CD4-positive, alpha-beta T cell treated with Interleukin-6 at 100 ng/mL for 8 hours (primary cell): ENCODE data around the gene MRTFB.
"Not testable (repeated sequence)": the region's sequence is repeated elsewhere in the genome, so short reads cannot be mapped to it uniquely, and the experiment has no call there.

Source experiments
- DNase-seq: peaks from one replicate; pipeline ENCODE4 v3.0.0-alpha.2; 2020; ENCODE audit warnings: mixed read lengths, low spot score

The MRTFB gene

GRCh38 chr16:14105760-14106375 lies 34.7 kb downstream of the MRTFB start:
- DNase-seq: no peak

DNA sequence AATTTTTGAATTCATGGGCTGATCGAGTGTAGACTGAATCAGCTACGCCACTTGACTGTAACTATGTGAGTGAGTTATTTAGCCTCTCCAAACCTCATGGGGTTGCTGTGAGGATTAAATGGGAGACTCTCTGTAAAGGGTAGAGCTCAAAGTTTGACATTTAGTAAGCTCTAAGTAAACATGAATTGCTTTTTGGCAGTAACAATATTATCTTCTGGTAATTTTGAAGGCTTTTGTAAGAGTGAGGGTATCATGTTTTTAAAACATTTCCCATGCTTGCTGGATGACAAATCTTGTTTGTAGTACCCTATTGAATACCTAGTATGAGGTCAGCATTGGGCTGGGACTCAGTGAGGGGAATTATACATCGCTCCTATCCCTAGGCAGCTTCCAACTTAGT lies 35.3 kb downstream of the MRTFB start:
- DNase-seq: no peak

DNA sequence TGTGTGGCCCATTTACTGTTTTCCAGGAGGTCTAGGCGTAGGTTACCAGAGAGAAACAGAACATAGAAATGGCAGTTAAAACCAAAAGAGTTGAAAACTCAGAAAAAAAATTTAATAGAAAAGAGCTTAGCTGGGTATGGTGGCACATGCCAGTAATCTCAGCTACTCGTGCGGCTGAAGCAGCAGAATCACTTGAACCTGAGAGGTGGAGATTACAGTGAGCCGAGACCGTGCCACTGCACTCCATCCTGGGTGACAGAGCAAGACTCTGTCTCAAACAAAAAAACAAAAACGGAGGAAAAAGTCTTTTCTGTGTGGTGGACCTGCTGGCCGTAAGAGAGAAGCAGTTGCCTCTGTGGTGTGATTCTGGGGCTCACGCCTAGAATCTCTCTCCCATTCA lies 35.8 kb downstream of the MRTFB start:
- DNase-seq: no peak

- no peak for DNase-seq
Measured at GRCh38 chr16:14109077-14109775, 38.1 kb downstream of the MRTFB start.

GRCh38 chr16:14109782-14110727 lies 38.9 kb downstream of the MRTFB start:
- no peak for DNase-seq

DNA sequence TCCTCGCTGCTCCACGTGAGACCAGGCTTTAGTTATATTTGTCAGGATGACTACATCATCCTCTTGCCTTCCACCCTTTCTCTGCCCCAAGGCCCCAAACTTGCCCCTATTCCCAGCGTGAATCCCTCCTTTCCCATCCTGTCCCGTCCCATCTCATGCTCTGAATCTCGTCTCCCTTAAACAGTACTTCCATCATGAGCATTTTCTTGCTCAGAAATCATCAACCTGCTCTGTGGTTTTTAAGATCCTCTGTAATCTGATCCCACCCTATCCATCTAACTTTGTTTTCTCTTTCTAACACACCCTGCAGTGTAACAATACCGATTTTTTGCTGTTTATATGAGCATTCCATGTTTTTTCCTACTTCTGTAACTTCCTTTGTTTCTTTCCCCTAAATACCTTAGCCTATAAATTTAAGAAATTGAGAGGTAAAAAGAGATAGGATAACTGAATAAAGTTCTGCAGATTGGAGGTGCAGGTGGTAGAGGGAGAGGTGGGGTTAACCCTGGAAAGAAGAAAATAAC lies 39.7 kb downstream of the MRTFB start:
- no peak for DNase-seq

DNA sequence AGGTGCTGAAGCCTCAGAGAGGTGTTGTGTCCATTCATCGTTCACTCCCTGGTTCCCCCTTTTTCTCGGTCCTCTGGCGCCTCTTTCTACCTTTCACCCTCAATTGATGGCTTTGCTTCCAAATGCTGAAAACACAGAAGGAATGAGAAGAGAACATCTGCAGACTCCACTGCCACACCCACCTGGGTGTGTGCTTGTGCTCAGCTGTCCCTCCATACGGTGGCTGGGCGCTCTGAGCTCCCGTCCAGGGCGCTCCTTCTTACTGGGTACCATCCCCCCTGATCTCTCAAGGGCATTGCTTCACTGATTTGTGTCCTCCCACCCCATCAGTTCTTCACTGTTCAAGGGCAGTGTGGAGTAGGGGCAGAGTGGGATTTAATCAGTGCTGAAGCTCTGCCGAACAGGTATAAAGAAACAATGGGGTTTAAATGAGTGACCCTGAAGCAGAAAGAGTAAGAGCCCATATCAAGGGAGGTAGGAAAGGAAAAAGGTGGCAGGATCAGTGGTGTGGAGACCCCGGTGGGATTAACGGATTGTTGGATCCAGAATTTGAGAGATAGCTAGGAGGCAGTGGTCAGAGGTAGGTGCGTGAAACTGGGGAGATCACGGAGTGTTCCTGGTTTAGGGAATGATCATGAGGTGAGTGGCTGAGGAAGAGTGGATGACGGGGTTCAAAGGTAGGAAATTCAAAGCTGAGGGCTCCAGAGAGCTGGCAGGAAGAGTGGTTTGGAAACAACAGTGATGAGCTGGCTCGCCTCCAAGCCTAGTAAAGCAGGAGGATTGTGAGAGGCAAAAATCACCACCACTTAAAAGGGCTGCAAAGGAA lies 40.8 kb downstream of the MRTFB start:
- DNase-seq: no peak

GRCh38 chr16:14112539-14112856 lies 41.4 kb downstream of the MRTFB start:
- no peak for DNase-seq

- DNase-seq: no peak
Measured at GRCh38 chr16:14113344-14113743, 42.2 kb downstream of the MRTFB start.

- DNase-seq: no peak
Measured at GRCh38 chr16:14117051-14117450, 45.9 kb downstream of the MRTFB start.

GRCh38 chr16:14119799-14120198 lies 48.7 kb downstream of the MRTFB start:
- DNase-seq: no peak

- no peak for DNase-seq
Measured at GRCh38 chr16:14120335-14120734, 49.2 kb downstream of the MRTFB start.

DNA sequence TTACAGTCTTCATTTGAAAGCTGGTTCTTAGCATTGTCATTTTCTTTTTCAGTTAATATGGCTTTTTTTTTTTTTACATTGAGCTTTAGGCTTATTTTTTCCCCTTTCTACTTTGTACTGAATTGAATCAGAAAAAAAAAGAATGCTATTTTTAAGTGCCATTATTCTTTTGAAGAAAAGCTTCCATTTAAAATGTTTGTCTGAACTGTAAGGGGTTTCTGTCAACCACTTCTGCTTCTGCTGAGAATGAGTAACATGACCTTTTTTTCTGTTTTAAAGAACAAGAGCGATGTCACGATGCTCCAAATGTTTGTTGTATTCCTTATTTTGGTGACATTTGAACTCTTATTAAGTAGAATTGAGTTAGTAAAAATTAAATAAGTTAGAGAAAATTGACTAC lies 50.0 kb downstream of the MRTFB start:
- DNase-seq: no peak

- no peak for DNase-seq
Measured at GRCh38 chr16:14121872-14122271, 50.8 kb downstream of the MRTFB start.

GRCh38 chr16:14122430-14122829 lies 51.3 kb downstream of the MRTFB start:
- DNase-seq: not testable (repeated sequence)

GRCh38 chr16:14125000-14125681 lies 54.0 kb downstream of the MRTFB start:
- DNase-seq: no peak

DNA sequence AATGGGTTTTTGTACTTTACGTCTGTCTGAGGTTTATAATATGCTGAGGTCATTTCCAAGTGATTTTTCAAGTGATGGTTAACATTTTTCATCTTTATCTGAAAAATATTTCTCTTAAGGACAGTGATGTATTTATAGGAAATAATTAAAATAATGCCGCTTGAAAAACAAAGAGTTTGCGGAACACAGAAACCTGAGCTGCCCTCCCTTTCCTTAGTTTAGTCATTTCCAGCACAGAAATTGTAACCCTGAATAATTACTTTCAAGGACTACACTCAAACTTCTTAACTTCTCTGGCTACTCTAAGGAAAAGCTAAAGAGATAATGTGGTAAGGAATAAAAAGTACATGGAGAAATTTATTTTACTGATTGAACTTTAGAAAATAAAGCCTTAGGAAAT lies 54.6 kb downstream of the MRTFB start:
- DNase-seq: no peak

DNA sequence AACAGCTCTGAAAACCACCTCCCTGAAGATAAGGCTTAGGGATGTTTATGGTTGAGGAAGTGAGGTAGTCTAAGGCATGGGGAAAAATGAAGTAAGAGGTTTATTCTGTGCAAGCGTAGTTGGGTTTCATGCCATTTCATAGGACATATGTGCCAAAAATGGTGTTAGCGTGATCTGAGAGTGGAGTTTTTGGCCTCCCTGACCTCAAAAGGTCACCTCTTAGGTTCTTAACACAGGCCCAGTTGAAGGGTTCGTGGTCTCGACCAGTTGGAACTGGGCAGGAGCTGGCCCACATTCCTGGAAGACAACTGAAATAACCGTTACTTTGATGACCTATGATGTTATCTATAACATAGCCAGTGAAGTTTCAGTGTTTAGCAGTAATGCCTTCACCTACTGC lies 57.0 kb downstream of the MRTFB start:
- no peak for DNase-seq

- no peak for DNase-seq
Measured at GRCh38 chr16:14129502-14129901, 58.4 kb downstream of the MRTFB start.

DNA sequence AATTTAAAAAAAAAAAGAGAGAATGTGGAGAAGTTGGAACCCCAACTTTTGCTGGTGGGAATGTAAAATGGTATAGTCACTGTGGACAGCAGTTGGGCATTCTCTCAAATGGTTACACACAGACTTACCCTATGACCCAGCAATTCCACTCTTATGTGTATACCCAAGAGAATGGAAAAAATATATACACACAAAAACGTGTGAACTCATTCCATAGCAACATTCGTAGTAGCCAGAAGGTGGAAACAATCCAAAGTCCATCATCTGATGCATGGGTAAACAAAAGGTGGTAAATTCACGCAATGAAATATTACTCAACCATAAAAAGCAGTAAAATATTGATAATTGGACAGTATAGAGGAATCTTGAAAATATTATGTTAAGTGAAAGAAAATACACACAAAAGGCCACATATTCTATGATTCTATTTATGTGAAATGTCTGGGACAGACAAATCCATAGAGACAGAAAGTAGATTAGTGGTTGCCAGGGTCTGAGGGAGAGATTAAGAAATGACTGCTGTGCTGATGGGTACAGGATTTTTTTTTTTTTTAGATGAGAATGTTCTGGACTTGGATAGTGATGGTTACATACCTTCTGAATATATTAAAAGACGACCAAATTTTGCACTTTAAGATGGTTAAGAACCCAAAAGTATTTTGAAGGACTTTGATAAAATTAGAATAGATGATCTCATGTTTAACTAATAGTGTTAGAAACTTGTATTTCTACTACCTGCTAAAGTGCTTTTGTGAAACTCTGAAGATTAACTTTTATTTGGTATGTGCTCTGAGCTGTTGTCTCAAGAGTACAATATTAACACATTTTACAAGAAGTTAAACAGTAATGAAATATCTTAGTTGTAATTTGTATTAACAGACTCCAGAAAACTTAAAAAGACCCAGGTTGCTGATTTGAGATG lies 60.9 kb downstream of the MRTFB start:
- DNase-seq: no peak
